K562 (cell line): ENCODE measurements around the gene OIT3. TPM values are rescaled to one million over a fixed set of nuclear protein-coding genes. Genes with fewer than 3 reads are reported as not detected.

ENCODE experiments used
- ATAC-seq: fragments of 200-7000 bp; cut with Tn5 transposase; 3 replicates; pipeline ENCODE4 v1.9.1; 2020; ENCODE audit warnings: moderate library complexity
- BruUV-seq: library from RNA; stranded (reverse); fragments of 400-500 nt; replicated peaks from 2 replicates; lab custom pipeline; 2021; lab: Mats Ljungman, UMichigan
- CTCF ChIA-PET: fragments of 300-600 bp; formaldehyde crosslinking; extraction: SDS; loops from one replicate; lab custom pipeline; 2021; ENCODE audit warnings: low intra/inter-chr PET ratio; lab: Yijun Ruan, JAX
- POLR2A ChIA-PET: fragments of 300-600, 350-650 bp; sonication (Branson Sonifier 250); formaldehyde crosslinking; extraction: SDS; loops from one replicate; lab custom pipeline; 2021; ENCODE audit warnings: antibody characterized with exemption, inconsistent platforms; lab: Yijun Ruan, JAX
- DNase-seq, 4 experiments: peaks; one replicate each; pipeline versions ENCODE4 v3.0.0 to v3.0.0-alpha.2; 2011 to 2018; ENCODE audit warnings: low spot score in 3 of 4, mixed read lengths in 3 of 4; ENCODE audit errors: extremely low read depth in 1 of 4
- FAIRE-seq: peaks from 2 replicates; lab custom pipeline; 2011; peaks lifted over from hg19 to GRCh38; lab: Jason Lieb, UNC
- H2AFZ ChIP-seq: 2 replicates; pipeline ENCODE4 v1.6.0; 2011; ENCODE audit warnings: low read depth, low read length, control low read depth, inconsistent platforms
- H3K27ac ChIP-seq: fragments of 200-600 bp; 3 replicates; pipeline ENCODE4 v1.8.0; 2011; ENCODE audit warnings: low read depth, mild to moderate bottlenecking, control low read depth, inconsistent platforms, low read length, moderate library complexity, mixed read lengths; ENCODE audit errors: extremely low read depth
- H3K27me3 ChIP-seq, 2 experiments: fragments of 300-600 bp in 1 of 2; 2 replicates in 1 of 2; 3 replicates in 1 of 2; pipeline versions ENCODE4 v1.6.0 to v1.8.0; 2011; ENCODE audit warnings: inconsistent platforms in 2 of 2, low read length in 2 of 2, mild to moderate bottlenecking in 1 of 2, mixed read lengths in 1 of 2, moderate library complexity in 1 of 2; ENCODE audit not compliant: control insufficient read depth in 2 of 2, insufficient read depth in 2 of 2
- H3K36me3 ChIP-seq: fragments of 300-600 bp; 3 replicates; pipeline ENCODE4 v1.8.0; 2011; ENCODE audit warnings: mild to moderate bottlenecking, low read length, inconsistent platforms; ENCODE audit not compliant: control insufficient read depth, insufficient read depth
- H3K4me1 ChIP-seq, 2 experiments: fragments of 200-600 bp in 1 of 2; replicated peaks in 1 of 2; 2 replicates in 1 of 2; 3 replicates in 1 of 2; pipeline versions ENCODE4 v1.5.1 to v1.8.0; 2011; ENCODE audit warnings: inconsistent platforms in 2 of 2, low read length in 2 of 2, mild to moderate bottlenecking in 1 of 2, mixed read lengths in 1 of 2, moderate library complexity in 1 of 2; ENCODE audit not compliant: control insufficient read depth in 2 of 2, insufficient read depth in 2 of 2
- H3K4me2 ChIP-seq: 2 replicates; pipeline ENCODE4 v1.6.1; 2011; ENCODE audit warnings: low read length, control low read depth, inconsistent platforms, mixed read lengths; ENCODE audit not compliant: insufficient read depth
- H3K4me3 ChIP-seq: fragments of 200-600 bp; sonication (generic), shearing (Covaris generic); 2 replicates; pipeline ENCODE4 v1.5.1; 2016; ENCODE audit warnings: control low read depth, inconsistent platforms
- H3K79me2 ChIP-seq: fragments of 200-600 bp; 3 replicates; pipeline ENCODE4 v1.8.0; 2011; ENCODE audit warnings: low read length, inconsistent platforms; ENCODE audit not compliant: control insufficient read depth, insufficient read depth
- H3K9ac ChIP-seq, 2 experiments: 2 replicates each; pipeline versions ENCODE4 v1.6.0 to v1.6.1; 2011; ENCODE audit warnings: low read depth in 2 of 2, low read length in 2 of 2, control low read depth in 1 of 2, inconsistent platforms in 1 of 2, mild to moderate bottlenecking in 1 of 2, mixed read lengths in 1 of 2; ENCODE audit not compliant: insufficient read depth in 1 of 2
- H3K9me1 ChIP-seq: one replicate; pipeline ENCODE4 v1.6.0; 2011; ENCODE audit warnings: inconsistent platforms, mild to moderate bottlenecking, low read length, moderate library complexity; ENCODE audit not compliant: control insufficient read depth, insufficient read depth
- H3K9me3 ChIP-seq: replicated peaks from 2 replicates; pipeline ENCODE4 v1.5.1; 2011; ENCODE audit warnings: low read depth, low read length, inconsistent platforms; ENCODE audit not compliant: control insufficient read depth, insufficient read depth
- H4K20me1 ChIP-seq: replicated peaks from 2 replicates; pipeline ENCODE4 v1.6.1; 2011; ENCODE audit warnings: low read length, inconsistent platforms, mixed read lengths; ENCODE audit not compliant: control insufficient read depth, insufficient read depth
- EWSR1 ChIP-seq: fragments of 450-650 bp; IDR thresholded peaks from 2 replicates; pipeline ENCODE4 v1.6.1; 2018; ENCODE audit warnings: borderline replicate concordance, mild to moderate bottlenecking, low read depth, moderate library complexity; ENCODE audit not compliant: partially characterized antibody
- FOXM1 ChIP-seq, 2 experiments: fragments of 450-650 bp in 1 of 2; sonication (generic) in 1 of 2; formaldehyde crosslinking in 1 of 2; IDR thresholded peaks; 2 replicates each; pipeline versions ENCODE4 v1.6.1 to v1.9.0; 2017 to 2022; ENCODE audit warnings: low read depth in 2 of 2, mild to moderate bottlenecking in 2 of 2, missing genetic modification reagents in 1 of 2, moderate library complexity in 1 of 2
- NFRKB ChIP-seq: fragments of 450-650 bp; IDR thresholded peaks from 2 replicates; pipeline ENCODE4 v1.6.1; 2016; ENCODE audit warnings: low read depth
- POLR2G ChIP-seq: fragments of 200-400 bp; formaldehyde crosslinking; IDR thresholded peaks from 2 replicates; pipeline ENCODE4 v1.6.1; 2017; ENCODE audit warnings: low read depth, mild to moderate bottlenecking, antibody characterized with exemption, low read length, moderate library complexity
- ZNF197 ChIP-seq: fragments of 200-800 bp; sonication (Bioruptor generic); IDR thresholded peaks from 2 replicates; pipeline ENCODE4 v1.6.1; 2016; ENCODE audit warnings: low read depth, missing genetic modification characterization, missing compliant biosample characterization
- ZNF408 ChIP-seq: fragments of 250-450 bp; sonication (Bioruptor Pico); IDR thresholded peaks from 2 replicates; pipeline ENCODE4 v1.4.0; 2020; ENCODE audit warnings: low read depth, mild to moderate bottlenecking, moderate library complexity
- WGBS: fragments of 100-300 bp; shearing (Covaris generic); methylation state at CpG from one replicate; pipeline ENCODE4 v1.1.6; 2016; ENCODE audit warnings: low coverage, mixed read lengths; ENCODE audit not compliant: insufficient coverage; ENCODE audit errors: missing lambda C conversion rate; 5-methylcytosine and 5-hydroxymethylcytosine counted together
- in situ Hi-C: fragments of 300-500 bp; cut with MboI; formaldehyde crosslinking; loops from 4 replicates; pipeline ENCODE4 v1.15.0; 2018; ENCODE audit warnings: inconsistent platforms, mixed read lengths
- intact Hi-C: fragments of 100-400 bp; cut with micrococcal nuclease; formaldehyde crosslinking; loops from 2 replicates; pipeline ENCODE4 v1.14.2; 2022
- polyA plus RNA-seq, 8 experiments: library from polyadenylated mRNA; depleted of rRNA in 4 of 8; stranded (reverse) in 5 of 8; unstranded in 3 of 8; fragments of >200 nt; fragmentation: Nextera tagmentation in 2 of 8; fragmentation: Illumina TruSeq in 1 of 8; extraction: Ambion mirVana in 2 of 8; extraction: Trizol in 1 of 8; gene quantifications; 2 replicates each; pipeline versions ENCODE4 v1.2.1 to v1.2.3, GENCODE V29; 2011 to 2014; ENCODE audit warnings: inconsistent platforms in 1 of 8, missing spikeins in 1 of 8
- total RNA-seq, 7 experiments: library from RNA; depleted of rRNA in 6 of 7; stranded (reverse); fragments of >200 nt in 6 of 7; fragmentation: Illumina TruSeq in 2 of 7; extraction: Trizol in 2 of 7; gene quantifications; 2 replicates each; pipeline versions ENCODE4 v1.2.1 to v1.2.3, GENCODE V29; 2011 to 2021; ENCODE audit warnings: low replicate concordance in 1 of 7
- TF ChIP-seq, protein P1 (sequence below), 2 experiments: fragments of 450-650 bp; IDR thresholded peaks; 2 replicates each; pipeline ENCODE4 v1.6.1; 2016; ENCODE audit warnings: mild to moderate bottlenecking in 2 of 2, borderline replicate concordance in 1 of 2, low read depth in 1 of 2, moderate library complexity in 1 of 2
- TF ChIP-seq, protein P2 (sequence below), 3 experiments: fragments of 200-800 bp in 1 of 3; fragments of 250-450 bp in 1 of 3; fragments of 450-650 bp in 1 of 3; sonication (Bioruptor Pico) in 1 of 3; sonication (Bioruptor generic) in 1 of 3; formaldehyde crosslinking in 1 of 3; IDR thresholded peaks; 2 replicates each; pipeline versions ENCODE4 v1.6.1 to v1.8.0; 2016 to 2022; ENCODE audit warnings: mild to moderate bottlenecking in 2 of 3, missing genetic modification characterization in 2 of 3, missing compliant biosample characterization in 1 of 3, moderate library complexity in 1 of 3

Gene OIT3
- total and polyA plus RNA-seq, 9 of the 15 experiments (the other 6 are each of a cell fraction or from before 2014, with no cell fraction given) = not detected

- DNase-seq = no peak
- Histone ChIP-seq H3K9ac (no peak overlapping the region), H3K27me3 (no peaks in the 10 kb centered on the region), H3K4me1 (peaks cover 0 to 4% of the 10 kb centered on the region in 2 experiments; a peak in 1 of 5 replicates), H3K79me2 (no peaks in the 10 kb centered on the region), H3K36me3 (peaks cover 10% of the 10 kb centered on the region; the same call in 1 of the 3 replicates), H4K20me1 (no peaks in the 10 kb centered on the region), H3K9me1 (no peaks in the 10 kb centered on the region), H2AFZ (no peak overlapping the region), H3K9me3 (no peaks in the 10 kb centered on the region), H3K27ac (no peak overlapping the region), H3K4me2 (no peak overlapping the region), H3K4me3 (no peak overlapping the region)
- in situ Hi-C loops (no loop called here), intact Hi-C loops (no loop called here)
- no TSS peak for BruUV-seq
- no peak for ATAC-seq
- ChIA-PET CTCF (no interaction called here), POLR2A (interaction anchor here (0.6 to 1.3 kb wide), 3 partner anchors 11 to 239 kb away, joined by 3 to 5 read pairs (median 4); partner anchors contain the start of gene P4HA1)
- WGBS = 71% methylated on average over 6 of the region's 6 CpGs
- no peak for FAIRE-seq
- TF ChIP-seq NFRKB (no peak), ZNF197 (CRISPR knock-in tag) (no peak), ZNF408 (no peak), POLR2G (no peak), EWSR1 (no peak), FOXM1 (IDR thresholded peaks at IDR 0.05; ENCODE audit: low read depth) (no peak), FOXM1 (CRISPR knock-in tag; IDR thresholded peaks at IDR 0.05; ENCODE audit: low read depth) (no peak)
- TF ChIP-seq, protein P1, sequence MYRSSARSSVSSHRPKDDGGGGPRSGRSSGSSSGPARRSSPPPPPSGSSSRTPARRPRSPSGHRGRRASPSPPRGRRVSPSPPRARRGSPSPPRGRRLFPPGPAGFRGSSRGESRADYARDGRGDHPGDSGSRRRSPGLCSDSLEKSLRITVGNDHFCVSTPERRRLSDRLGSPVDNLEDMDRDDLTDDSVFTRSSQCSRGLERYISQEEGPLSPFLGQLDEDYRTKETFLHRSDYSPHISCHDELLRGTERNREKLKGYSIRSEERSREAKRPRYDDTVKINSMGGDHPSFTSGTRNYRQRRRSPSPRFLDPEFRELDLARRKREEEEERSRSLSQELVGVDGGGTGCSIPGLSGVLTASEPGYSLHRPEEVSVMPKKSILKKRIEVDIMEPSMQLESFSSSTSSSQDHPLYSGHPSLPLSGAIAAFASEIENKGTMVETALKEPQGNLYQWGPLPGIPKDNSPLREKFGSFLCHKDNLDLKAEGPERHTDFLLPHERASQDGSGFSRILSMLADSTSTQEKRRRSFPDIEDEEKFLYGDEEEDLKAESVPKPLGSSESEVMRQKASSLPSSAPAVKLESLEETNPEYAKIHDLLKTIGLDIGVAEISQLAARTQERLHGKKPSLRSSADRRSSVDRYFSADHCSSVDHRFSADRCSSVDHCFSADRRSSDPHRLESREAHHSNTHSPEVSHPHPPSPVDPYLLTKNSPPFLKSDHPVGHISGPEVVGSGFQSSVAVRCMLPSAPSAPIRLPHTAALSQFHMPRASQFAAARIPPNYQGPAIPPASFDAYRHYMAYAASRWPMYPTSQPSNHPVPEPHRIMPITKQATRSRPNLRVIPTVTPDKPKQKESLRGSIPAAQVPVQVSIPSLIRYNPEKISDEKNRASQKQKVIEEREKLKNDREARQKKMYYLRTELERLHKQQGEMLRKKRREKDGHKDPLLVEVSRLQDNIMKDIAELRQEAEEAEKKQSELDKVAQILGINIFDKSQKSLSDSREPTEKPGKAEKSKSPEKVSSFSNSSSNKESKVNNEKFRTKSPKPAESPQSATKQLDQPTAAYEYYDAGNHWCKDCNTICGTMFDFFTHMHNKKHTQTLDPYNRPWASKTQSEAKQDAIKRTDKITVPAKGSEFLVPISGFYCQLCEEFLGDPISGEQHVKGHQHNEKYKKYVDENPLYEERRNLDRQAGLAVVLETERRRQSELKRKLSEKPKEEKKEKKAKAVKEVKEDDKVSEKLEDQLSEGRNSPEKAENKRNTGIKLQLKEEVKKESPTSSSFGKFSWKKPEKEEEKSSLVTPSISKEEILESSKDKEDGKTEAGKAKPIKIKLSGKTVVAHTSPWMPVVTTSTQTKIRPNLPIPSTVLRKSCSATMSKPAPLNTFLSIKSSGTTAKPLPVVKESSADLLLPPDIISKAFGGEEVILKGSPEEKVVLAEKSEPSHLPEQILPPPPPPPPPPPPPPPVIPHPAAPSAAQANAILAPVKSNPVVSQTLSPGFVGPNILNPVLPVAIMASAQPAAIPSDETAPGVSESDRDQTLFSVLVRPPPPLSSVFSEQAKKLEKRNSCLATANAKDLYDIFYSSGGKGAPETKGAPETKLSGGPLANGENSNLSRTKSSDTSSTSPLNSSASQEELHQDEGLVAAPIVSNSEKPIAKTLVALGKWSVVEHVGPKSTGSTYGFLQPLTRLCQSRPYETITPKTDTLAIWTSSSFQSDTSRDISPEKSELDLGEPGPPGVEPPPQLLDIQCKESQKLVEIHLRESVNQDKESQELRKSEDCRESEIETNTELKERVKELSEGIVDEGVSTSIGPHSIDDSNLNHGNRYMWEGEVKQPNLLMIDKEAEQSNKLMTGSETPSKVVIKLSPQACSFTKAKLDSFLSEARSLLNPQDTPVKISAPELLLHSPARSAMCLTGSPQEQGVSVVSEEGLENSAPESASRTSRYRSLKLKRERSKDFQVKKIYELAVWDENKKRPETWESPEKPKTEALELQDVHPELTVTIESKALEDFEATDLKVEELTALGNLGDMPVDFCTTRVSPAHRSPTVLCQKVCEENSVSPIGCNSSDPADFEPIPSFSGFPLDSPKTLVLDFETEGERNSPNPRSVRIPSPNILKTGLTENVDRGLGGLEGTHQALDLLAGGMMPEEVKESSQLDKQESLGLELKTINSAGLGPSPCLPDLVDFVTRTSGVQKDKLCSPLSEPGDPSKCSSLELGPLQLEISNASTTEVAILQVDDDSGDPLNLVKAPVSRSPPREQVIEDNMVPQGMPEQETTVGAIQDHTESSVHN (IDR thresholded peaks at IDR 0.05; ENCODE audit: borderline replicate concordance in 1 of 2, low read depth in 1 of 2) = no peak
- TF ChIP-seq, protein P2, sequence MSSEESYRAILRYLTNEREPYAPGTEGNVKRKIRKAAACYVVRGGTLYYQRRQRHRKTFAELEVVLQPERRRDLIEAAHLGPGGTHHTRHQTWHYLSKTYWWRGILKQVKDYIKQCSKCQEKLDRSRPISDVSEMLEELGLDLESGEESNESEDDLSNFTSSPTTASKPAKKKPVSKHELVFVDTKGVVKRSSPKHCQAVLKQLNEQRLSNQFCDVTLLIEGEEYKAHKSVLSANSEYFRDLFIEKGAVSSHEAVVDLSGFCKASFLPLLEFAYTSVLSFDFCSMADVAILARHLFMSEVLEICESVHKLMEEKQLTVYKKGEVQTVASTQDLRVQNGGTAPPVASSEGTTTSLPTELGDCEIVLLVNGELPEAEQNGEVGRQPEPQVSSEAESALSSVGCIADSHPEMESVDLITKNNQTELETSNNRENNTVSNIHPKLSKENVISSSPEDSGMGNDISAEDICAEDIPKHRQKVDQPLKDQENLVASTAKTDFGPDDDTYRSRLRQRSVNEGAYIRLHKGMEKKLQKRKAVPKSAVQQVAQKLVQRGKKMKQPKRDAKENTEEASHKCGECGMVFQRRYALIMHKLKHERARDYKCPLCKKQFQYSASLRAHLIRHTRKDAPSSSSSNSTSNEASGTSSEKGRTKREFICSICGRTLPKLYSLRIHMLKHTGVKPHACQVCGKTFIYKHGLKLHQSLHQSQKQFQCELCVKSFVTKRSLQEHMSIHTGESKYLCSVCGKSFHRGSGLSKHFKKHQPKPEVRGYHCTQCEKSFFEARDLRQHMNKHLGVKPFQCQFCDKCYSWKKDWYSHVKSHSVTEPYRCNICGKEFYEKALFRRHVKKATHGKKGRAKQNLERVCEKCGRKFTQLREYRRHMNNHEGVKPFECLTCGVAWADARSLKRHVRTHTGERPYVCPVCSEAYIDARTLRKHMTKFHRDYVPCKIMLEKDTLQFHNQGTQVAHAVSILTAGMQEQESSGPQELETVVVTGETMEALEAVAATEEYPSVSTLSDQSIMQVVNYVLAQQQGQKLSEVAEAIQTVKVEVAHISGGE (CRISPR knock-in tag; IDR thresholded peaks at IDR 0.05) = no peak
Observed at GRCh38 chr10:72858067-72858466, 35.5 kb upstream of the OIT3 start.
